Measurements from ENCODE around the gene CELSR1. TPM values are rescaled to one million over a fixed set of nuclear protein-coding genes. Genes with fewer than 3 reads are reported as not detected.

CELSR1 gene
- total RNA-seq, 1 experiment from 2014 or later: 19.6 TPM

DNA sequence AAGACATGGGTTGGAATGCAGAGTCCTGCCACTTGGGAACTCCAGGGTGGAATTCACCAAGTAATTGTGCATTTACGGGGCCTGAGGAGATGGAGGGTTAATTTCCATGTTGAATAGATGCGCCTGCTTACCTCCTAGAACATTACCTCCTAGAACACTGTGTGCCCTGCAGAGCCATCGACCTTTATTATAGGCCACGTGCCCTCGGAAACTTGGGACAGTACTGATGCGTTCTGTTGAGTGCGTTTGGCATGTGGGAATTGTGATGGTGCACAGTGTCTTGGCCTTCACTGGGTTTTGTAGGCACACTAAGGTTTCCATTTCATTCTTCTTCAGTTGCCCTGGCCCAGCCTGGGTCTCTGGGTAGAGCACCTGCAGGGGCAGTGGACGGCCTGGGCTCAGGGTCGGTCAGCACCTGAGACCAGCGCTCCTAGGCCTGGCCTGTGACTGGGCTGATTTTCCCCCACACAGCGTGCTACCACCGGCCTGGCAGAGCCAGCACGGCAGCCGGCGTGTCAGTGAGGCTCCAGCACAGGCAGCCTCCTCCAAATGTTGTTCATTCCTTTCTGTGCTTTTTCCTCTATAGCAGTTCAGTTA lies 189.2 kb downstream of the CELSR1 start:
- POLR2A ChIA-PET: no interaction called here
- CTCF ChIA-PET: no interaction called here
- no peak overlapping the region for H3K27ac ChIP-seq (ENCODE audit: low read depth, low read length)
- intact Hi-C loops (cut with micrococcal nuclease): no loop called here
- RAD21 ChIA-PET (ENCODE audit: low non-redundant PET in 1 of 2, low total read pairs in 2 of 2, uncharacterized antibody in 2 of 2, unreplicated experiment in 2 of 2): no interaction called here
- H3K9me2 ChIP-seq (ENCODE audit: insufficient read depth): no peaks in the 10 kb centered on the region
- DNase-seq (ENCODE audit: low read depth, low spot score): no peak
- H3K9ac ChIP-seq (ENCODE audit: low read length): no peak overlapping the region
- H3K36me3 ChIP-seq (ENCODE audit: control insufficient read depth in 1 of 2, insufficient read depth in 2 of 2, low read length in 2 of 2): peaks cover 58 to 81% of the 10 kb centered on the region in 2 experiments
- no peak overlapping the region for H2AFZ ChIP-seq (ENCODE audit: low read depth, low read length, poor library complexity, severe bottlenecking)
- TF ChIP-seq CEBPB (IDR thresholded peaks at IDR 0.05; ENCODE audit: low read depth): no peak
- no peak for TF ChIP-seq EZH2 (IDR thresholded peaks at IDR 0.05)
- TF ChIP-seq, protein P1, sequence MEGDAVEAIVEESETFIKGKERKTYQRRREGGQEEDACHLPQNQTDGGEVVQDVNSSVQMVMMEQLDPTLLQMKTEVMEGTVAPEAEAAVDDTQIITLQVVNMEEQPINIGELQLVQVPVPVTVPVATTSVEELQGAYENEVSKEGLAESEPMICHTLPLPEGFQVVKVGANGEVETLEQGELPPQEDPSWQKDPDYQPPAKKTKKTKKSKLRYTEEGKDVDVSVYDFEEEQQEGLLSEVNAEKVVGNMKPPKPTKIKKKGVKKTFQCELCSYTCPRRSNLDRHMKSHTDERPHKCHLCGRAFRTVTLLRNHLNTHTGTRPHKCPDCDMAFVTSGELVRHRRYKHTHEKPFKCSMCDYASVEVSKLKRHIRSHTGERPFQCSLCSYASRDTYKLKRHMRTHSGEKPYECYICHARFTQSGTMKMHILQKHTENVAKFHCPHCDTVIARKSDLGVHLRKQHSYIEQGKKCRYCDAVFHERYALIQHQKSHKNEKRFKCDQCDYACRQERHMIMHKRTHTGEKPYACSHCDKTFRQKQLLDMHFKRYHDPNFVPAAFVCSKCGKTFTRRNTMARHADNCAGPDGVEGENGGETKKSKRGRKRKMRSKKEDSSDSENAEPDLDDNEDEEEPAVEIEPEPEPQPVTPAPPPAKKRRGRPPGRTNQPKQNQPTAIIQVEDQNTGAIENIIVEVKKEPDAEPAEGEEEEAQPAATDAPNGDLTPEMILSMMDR (IDR thresholded peaks at IDR 0.05 in 2 of 3, conservative IDR thresholded peaks at IDR 0.05 in 1 of 3; ENCODE audit: borderline replicate concordance in 1 of 3, insufficient read depth in 1 of 3, low read depth in 2 of 3, low read length in 2 of 3): no peak
- no peak for TF ChIP-seq ELF1 (IDR thresholded peaks at IDR 0.05; ENCODE audit: borderline replicate concordance, low read depth)
- TF ChIP-seq SIN3A (IDR thresholded peaks at IDR 0.05; ENCODE audit: low read depth): no peak
- TF ChIP-seq RAD21 (IDR thresholded peaks at IDR 0.05; ENCODE audit: low read depth): no peak
- no peak for TF ChIP-seq POLR2AphosphoS5 (IDR thresholded peaks at IDR 0.05; ENCODE audit: low read depth, low read length)
- TF ChIP-seq ZNF274 (IDR thresholded peaks at IDR 0.05; ENCODE audit: low read depth, low read length): no peak
- TF ChIP-seq TCF7L2 (IDR thresholded peaks at IDR 0.05; ENCODE audit: borderline replicate concordance, extremely low read depth, insufficient read depth, insufficient read length): no peak
- TF ChIP-seq, protein P2, sequence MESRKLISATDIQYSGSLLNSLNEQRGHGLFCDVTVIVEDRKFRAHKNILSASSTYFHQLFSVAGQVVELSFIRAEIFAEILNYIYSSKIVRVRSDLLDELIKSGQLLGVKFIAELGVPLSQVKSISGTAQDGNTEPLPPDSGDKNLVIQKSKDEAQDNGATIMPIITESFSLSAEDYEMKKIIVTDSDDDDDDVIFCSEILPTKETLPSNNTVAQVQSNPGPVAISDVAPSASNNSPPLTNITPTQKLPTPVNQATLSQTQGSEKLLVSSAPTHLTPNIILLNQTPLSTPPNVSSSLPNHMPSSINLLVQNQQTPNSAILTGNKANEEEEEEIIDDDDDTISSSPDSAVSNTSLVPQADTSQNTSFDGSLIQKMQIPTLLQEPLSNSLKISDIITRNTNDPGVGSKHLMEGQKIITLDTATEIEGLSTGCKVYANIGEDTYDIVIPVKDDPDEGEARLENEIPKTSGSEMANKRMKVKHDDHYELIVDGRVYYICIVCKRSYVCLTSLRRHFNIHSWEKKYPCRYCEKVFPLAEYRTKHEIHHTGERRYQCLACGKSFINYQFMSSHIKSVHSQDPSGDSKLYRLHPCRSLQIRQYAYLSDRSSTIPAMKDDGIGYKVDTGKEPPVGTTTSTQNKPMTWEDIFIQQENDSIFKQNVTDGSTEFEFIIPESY (IDR thresholded peaks at IDR 0.05; ENCODE audit: extremely low read depth, insufficient replicate concordance, low read length): no peak
- TF ChIP-seq, protein P3, sequence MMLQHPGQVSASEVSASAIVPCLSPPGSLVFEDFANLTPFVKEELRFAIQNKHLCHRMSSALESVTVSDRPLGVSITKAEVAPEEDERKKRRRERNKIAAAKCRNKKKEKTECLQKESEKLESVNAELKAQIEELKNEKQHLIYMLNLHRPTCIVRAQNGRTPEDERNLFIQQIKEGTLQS (IDR thresholded peaks at IDR 0.05): no peak
- no peak for TF ChIP-seq JUND (IDR thresholded peaks at IDR 0.05)
- TF ChIP-seq, protein P4, sequence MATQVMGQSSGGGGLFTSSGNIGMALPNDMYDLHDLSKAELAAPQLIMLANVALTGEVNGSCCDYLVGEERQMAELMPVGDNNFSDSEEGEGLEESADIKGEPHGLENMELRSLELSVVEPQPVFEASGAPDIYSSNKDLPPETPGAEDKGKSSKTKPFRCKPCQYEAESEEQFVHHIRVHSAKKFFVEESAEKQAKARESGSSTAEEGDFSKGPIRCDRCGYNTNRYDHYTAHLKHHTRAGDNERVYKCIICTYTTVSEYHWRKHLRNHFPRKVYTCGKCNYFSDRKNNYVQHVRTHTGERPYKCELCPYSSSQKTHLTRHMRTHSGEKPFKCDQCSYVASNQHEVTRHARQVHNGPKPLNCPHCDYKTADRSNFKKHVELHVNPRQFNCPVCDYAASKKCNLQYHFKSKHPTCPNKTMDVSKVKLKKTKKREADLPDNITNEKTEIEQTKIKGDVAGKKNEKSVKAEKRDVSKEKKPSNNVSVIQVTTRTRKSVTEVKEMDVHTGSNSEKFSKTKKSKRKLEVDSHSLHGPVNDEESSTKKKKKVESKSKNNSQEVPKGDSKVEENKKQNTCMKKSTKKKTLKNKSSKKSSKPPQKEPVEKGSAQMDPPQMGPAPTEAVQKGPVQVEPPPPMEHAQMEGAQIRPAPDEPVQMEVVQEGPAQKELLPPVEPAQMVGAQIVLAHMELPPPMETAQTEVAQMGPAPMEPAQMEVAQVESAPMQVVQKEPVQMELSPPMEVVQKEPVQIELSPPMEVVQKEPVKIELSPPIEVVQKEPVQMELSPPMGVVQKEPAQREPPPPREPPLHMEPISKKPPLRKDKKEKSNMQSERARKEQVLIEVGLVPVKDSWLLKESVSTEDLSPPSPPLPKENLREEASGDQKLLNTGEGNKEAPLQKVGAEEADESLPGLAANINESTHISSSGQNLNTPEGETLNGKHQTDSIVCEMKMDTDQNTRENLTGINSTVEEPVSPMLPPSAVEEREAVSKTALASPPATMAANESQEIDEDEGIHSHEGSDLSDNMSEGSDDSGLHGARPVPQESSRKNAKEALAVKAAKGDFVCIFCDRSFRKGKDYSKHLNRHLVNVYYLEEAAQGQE (IDR thresholded peaks at IDR 0.05; ENCODE audit: low read depth): no peak
- no peak for TF ChIP-seq FOSL1 (IDR thresholded peaks at IDR 0.05; ENCODE audit: low read depth)
- TF ChIP-seq, protein P5, sequence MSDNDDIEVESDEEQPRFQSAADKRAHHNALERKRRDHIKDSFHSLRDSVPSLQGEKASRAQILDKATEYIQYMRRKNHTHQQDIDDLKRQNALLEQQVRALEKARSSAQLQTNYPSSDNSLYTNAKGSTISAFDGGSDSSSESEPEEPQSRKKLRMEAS (IDR thresholded peaks at IDR 0.05): no peak
- H3K9me3 ChIP-seq (ENCODE audit: control insufficient read depth in 1 of 2, insufficient read depth in 1 of 2, low read depth in 1 of 2, low read length in 2 of 2): no peaks in the 10 kb centered on the region
- ATAC-seq: no peak
- H3K79me2 ChIP-seq (ENCODE audit: insufficient read depth, low read length): peaks cover 35% of the 10 kb centered on the region; the same call in 1 of the 2 replicates
- H3K4me3 ChIP-seq (replicated peaks in 1 of 2; ENCODE audit: low read depth in 1 of 2, low read length in 2 of 2): no peak overlapping the region
- H3K27me3 ChIP-seq (ENCODE audit: insufficient read depth, low read length): no peaks in the 10 kb centered on the region
- no peak overlapping the region for H3K4me2 ChIP-seq (ENCODE audit: low read length)
- no TSS peak for BruUV-seq (replicated peaks)
- H4K20me1 ChIP-seq (ENCODE audit: insufficient read depth): no peaks in the 10 kb centered on the region; the same call in 1 of the 2 replicates
- peaks cover 9 to 10% of the 10 kb centered on the region in 2 experiments for H3K4me1 ChIP-seq (ENCODE audit: control insufficient read depth in 1 of 2, insufficient read depth in 2 of 2, low read length in 2 of 2)
